ENCODE results near the gene CDH23. TPM values are rescaled to one million over a fixed set of nuclear protein-coding genes. Genes with fewer than 3 reads are reported as not detected.

CDH23 gene
- polyA plus RNA-seq, 2 of the 4 experiments (the other 2 are of a cell fraction) = 1.1 to 2.3 TPM

DNA sequence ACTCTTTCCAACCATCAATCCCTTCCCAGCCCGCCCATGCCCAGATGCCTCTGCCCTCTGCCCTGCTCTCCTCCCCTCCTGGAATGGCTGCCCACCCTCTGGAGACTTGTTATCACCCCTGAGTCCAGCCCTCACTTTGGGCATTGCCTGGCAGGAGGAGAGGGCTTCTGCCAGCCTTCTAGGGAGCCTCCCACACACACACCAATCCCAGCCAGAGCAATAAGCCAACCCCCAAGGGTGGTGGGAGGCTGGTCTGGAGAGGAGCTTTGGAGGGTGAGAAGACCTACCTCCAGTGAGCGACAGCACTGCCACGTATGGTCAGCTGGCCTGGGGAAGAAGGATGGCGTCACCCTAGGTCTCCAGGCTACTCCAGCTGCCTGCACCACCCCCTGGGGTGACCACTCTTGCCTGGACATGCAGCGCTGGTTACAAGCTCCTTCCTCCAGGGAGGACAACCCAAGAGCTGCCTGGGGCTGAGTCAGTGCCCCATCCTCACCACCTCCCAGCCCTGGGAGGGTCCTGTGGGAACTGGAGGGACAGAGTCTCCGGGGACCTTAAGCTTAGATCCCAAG is 314.4 kb downstream of the CDH23 start:
- WGBS (ENCODE audit: missing lambda C conversion rate) = 73% methylated on average over 2 of the region's 6 CpGs
- TF ChIP-seq CBX8 (IDR thresholded peaks at IDR 0.05) (no peak), HEYL (CRISPR knock-in tag; IDR thresholded peaks at IDR 0.05) (no peak), JUN (IDR thresholded peaks at IDR 0.05) (no peak), MAZ (IDR thresholded peaks at IDR 0.05; ENCODE audit: borderline replicate concordance, low read depth, low read length) (no peak)
- TF ChIP-seq, protein P1, sequence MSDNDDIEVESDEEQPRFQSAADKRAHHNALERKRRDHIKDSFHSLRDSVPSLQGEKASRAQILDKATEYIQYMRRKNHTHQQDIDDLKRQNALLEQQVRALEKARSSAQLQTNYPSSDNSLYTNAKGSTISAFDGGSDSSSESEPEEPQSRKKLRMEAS (IDR thresholded peaks at IDR 0.05) = no peak
- POLR2A ChIA-PET = no interaction called here
- CTCF ChIA-PET = interaction anchor here (0.6 to 3.0 kb wide), 9 partner anchors 14 to 397 kb away, joined by 3 to 17 read pairs (median 4); partner anchors contain the start of genes SLC29A3 and VSIR
- H3K9me3 ChIP-seq = no peaks in the 10 kb centered on the region
- no peak for FAIRE-seq
- H3K27ac ChIP-seq = no peak overlapping the region
- no peak for ATAC-seq
- DNase-seq (ENCODE audit: low read depth in 1 of 2, low spot score in 1 of 2) = no peak
- no peak overlapping the region for H3K4me2 ChIP-seq
- H3K4me3 ChIP-seq = no peak overlapping the region
- H3K4me1 ChIP-seq = peaks cover 21% of the 10 kb centered on the region

DNA sequence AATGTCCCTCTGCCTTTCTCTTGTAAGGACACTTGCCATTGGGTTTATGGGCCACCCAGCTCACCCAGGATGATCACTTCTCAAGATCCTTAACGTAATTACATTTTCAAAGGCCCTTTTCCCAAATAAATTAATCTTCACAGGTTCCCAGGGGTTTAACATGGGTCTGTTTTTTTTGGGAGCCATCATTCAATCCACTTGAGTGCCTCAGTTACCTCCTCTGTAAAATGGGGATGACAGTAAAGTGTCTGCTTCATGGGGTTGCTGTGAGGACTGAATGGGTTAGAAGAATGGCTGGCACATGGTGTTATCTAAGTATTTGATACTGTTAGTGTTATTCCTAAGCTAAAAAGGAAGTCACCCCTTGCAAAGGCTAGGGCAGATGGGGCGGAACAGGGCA is 315.4 kb downstream of the CDH23 start:
- Histone ChIP-seq H3K4me1 (peaks cover 21% of the 10 kb centered on the region), H3K4me3 (no peak overlapping the region), H3K27ac (no peak overlapping the region), H3K9me3 (no peaks in the 10 kb centered on the region), H3K4me2 (no peak overlapping the region)
- no peak for DNase-seq (ENCODE audit: low read depth in 1 of 2, low spot score in 1 of 2)
- no peak for FAIRE-seq
- POLR2A ChIA-PET = interaction anchor here (0.9 kb wide), 1 partner anchor 393 kb away, joined by 3 read pairs; the partner anchor contains the start of gene SLC29A3
- CTCF ChIA-PET = interaction anchor here (0.6 to 3.0 kb wide), 10 partner anchors 13 to 398 kb away, joined by 3 to 17 read pairs (median 4); partner anchors contain the start of gene VSIR
- no peak for ATAC-seq
- 84% methylated on average over 2 of the region's 2 CpGs for WGBS (ENCODE audit: missing lambda C conversion rate)
- no peak for TF ChIP-seq ZSCAN20 (CRISPR knock-in tag; IDR thresholded peaks at IDR 0.05)
- TF ChIP-seq BHLHE40 (IDR thresholded peaks at IDR 0.05; ENCODE audit: low read depth, low read length) = no peak
- TF ChIP-seq, protein P2, sequence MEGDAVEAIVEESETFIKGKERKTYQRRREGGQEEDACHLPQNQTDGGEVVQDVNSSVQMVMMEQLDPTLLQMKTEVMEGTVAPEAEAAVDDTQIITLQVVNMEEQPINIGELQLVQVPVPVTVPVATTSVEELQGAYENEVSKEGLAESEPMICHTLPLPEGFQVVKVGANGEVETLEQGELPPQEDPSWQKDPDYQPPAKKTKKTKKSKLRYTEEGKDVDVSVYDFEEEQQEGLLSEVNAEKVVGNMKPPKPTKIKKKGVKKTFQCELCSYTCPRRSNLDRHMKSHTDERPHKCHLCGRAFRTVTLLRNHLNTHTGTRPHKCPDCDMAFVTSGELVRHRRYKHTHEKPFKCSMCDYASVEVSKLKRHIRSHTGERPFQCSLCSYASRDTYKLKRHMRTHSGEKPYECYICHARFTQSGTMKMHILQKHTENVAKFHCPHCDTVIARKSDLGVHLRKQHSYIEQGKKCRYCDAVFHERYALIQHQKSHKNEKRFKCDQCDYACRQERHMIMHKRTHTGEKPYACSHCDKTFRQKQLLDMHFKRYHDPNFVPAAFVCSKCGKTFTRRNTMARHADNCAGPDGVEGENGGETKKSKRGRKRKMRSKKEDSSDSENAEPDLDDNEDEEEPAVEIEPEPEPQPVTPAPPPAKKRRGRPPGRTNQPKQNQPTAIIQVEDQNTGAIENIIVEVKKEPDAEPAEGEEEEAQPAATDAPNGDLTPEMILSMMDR (IDR thresholded peaks at IDR 0.05) = no peak
- no peak for TF ChIP-seq RARB (CRISPR knock-in tag; IDR thresholded peaks at IDR 0.05)
- no peak for TF ChIP-seq EP300 (IDR thresholded peaks at IDR 0.05)
- no peak for TF ChIP-seq TFCP2L1 (CRISPR knock-in tag; IDR thresholded peaks at IDR 0.05)
- TF ChIP-seq RAD21 (conservative IDR thresholded peaks at IDR 0.05 in 1 of 2, IDR thresholded peaks at IDR 0.05 in 1 of 2) = no peak
- TF ChIP-seq ZC3H11A (IDR thresholded peaks at IDR 0.05) = no peak
- no peak for TF ChIP-seq NPAS2 (CRISPR knock-in tag; IDR thresholded peaks at IDR 0.05; ENCODE audit: borderline replicate concordance)
- no peak for TF ChIP-seq HEYL (CRISPR knock-in tag; IDR thresholded peaks at IDR 0.05)
- TF ChIP-seq, protein P3, sequence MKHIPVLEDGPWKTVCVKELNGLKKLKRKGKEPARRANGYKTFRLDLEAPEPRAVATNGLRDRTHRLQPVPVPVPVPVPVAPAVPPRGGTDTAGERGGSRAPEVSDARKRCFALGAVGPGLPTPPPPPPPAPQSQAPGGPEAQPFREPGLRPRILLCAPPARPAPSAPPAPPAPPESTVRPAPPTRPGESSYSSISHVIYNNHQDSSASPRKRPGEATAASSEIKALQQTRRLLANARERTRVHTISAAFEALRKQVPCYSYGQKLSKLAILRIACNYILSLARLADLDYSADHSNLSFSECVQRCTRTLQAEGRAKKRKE (CRISPR knock-in tag; IDR thresholded peaks at IDR 0.05; ENCODE audit: low read depth) = no peak
- TF ChIP-seq ZNF302 (CRISPR knock-in tag; IDR thresholded peaks at IDR 0.05) = no peak
- TF ChIP-seq FOXS1 (CRISPR knock-in tag; IDR thresholded peaks at IDR 0.05) = no peak
- TF ChIP-seq POLR2A (IDR thresholded peaks at IDR 0.05; ENCODE audit: low read length) = no peak
- TF ChIP-seq, protein P4, sequence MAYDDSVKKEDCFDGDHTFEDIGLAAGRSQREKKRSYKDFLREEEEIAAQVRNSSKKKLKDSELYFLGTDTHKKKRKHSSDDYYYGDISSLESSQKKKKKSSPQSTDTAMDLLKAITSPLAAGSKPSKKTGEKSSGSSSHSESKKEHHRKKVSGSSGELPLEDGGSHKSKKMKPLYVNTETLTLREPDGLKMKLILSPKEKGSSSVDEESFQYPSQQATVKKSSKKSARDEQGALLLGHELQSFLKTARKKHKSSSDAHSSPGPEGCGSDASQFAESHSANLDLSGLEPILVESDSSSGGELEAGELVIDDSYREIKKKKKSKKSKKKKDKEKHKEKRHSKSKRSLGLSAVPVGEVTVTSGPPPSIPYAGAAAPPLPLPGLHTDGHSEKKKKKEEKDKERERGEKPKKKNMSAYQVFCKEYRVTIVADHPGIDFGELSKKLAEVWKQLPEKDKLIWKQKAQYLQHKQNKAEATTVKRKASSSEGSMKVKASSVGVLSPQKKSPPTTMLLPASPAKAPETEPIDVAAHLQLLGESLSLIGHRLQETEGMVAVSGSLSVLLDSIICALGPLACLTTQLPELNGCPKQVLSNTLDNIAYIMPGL (CRISPR knock-in tag; IDR thresholded peaks at IDR 0.05; ENCODE audit: borderline replicate concordance) = no peak
- no peak for TF ChIP-seq ESRRA (IDR thresholded peaks at IDR 0.05; ENCODE audit: borderline replicate concordance, low read length)
- TF ChIP-seq, protein P5, sequence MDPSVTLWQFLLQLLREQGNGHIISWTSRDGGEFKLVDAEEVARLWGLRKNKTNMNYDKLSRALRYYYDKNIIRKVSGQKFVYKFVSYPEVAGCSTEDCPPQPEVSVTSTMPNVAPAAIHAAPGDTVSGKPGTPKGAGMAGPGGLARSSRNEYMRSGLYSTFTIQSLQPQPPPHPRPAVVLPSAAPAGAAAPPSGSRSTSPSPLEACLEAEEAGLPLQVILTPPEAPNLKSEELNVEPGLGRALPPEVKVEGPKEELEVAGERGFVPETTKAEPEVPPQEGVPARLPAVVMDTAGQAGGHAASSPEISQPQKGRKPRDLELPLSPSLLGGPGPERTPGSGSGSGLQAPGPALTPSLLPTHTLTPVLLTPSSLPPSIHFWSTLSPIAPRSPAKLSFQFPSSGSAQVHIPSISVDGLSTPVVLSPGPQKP (IDR thresholded peaks at IDR 0.05; ENCODE audit: low read depth, low read length) = no peak
- no peak for TF ChIP-seq CHD2 (IDR thresholded peaks at IDR 0.05; ENCODE audit: low read length, partially characterized antibody)
- TF ChIP-seq RFX5 (IDR thresholded peaks at IDR 0.05) = no peak
- TF ChIP-seq SREBF2 (IDR thresholded peaks at IDR 0.05) = no peak

Data from A549 (cell line).